ENCODE data around the gene GRM7. TPM values are rescaled to one million over a fixed set of nuclear protein-coding genes. Genes with fewer than 3 reads are reported as not detected.

The GRM7 gene
- total and polyA plus RNA-seq, 2 experiments from 2014 or later, result 0.40 TPM; not detected in 1

DNA sequence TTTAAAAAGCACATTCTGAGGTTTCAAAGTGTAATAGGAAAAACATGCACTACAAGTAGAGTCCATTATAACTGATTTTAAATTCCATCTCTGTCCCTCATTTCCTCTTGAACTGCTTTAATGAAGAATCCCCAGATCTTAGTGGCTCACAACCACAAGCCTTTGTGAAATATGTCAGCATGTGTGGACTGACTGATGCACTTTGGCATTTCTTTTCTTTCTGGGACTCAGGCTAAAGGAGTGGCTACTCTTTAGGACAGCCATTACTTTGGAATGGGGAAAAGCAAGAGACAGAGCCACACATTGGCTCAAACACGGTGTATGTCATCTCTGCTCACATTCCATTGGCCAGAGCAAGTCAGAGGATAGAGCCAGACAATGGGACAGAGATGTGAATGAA, 139.6 kb downstream of the GRM7 start (continued):
- TF ChIP-seq, protein P1, sequence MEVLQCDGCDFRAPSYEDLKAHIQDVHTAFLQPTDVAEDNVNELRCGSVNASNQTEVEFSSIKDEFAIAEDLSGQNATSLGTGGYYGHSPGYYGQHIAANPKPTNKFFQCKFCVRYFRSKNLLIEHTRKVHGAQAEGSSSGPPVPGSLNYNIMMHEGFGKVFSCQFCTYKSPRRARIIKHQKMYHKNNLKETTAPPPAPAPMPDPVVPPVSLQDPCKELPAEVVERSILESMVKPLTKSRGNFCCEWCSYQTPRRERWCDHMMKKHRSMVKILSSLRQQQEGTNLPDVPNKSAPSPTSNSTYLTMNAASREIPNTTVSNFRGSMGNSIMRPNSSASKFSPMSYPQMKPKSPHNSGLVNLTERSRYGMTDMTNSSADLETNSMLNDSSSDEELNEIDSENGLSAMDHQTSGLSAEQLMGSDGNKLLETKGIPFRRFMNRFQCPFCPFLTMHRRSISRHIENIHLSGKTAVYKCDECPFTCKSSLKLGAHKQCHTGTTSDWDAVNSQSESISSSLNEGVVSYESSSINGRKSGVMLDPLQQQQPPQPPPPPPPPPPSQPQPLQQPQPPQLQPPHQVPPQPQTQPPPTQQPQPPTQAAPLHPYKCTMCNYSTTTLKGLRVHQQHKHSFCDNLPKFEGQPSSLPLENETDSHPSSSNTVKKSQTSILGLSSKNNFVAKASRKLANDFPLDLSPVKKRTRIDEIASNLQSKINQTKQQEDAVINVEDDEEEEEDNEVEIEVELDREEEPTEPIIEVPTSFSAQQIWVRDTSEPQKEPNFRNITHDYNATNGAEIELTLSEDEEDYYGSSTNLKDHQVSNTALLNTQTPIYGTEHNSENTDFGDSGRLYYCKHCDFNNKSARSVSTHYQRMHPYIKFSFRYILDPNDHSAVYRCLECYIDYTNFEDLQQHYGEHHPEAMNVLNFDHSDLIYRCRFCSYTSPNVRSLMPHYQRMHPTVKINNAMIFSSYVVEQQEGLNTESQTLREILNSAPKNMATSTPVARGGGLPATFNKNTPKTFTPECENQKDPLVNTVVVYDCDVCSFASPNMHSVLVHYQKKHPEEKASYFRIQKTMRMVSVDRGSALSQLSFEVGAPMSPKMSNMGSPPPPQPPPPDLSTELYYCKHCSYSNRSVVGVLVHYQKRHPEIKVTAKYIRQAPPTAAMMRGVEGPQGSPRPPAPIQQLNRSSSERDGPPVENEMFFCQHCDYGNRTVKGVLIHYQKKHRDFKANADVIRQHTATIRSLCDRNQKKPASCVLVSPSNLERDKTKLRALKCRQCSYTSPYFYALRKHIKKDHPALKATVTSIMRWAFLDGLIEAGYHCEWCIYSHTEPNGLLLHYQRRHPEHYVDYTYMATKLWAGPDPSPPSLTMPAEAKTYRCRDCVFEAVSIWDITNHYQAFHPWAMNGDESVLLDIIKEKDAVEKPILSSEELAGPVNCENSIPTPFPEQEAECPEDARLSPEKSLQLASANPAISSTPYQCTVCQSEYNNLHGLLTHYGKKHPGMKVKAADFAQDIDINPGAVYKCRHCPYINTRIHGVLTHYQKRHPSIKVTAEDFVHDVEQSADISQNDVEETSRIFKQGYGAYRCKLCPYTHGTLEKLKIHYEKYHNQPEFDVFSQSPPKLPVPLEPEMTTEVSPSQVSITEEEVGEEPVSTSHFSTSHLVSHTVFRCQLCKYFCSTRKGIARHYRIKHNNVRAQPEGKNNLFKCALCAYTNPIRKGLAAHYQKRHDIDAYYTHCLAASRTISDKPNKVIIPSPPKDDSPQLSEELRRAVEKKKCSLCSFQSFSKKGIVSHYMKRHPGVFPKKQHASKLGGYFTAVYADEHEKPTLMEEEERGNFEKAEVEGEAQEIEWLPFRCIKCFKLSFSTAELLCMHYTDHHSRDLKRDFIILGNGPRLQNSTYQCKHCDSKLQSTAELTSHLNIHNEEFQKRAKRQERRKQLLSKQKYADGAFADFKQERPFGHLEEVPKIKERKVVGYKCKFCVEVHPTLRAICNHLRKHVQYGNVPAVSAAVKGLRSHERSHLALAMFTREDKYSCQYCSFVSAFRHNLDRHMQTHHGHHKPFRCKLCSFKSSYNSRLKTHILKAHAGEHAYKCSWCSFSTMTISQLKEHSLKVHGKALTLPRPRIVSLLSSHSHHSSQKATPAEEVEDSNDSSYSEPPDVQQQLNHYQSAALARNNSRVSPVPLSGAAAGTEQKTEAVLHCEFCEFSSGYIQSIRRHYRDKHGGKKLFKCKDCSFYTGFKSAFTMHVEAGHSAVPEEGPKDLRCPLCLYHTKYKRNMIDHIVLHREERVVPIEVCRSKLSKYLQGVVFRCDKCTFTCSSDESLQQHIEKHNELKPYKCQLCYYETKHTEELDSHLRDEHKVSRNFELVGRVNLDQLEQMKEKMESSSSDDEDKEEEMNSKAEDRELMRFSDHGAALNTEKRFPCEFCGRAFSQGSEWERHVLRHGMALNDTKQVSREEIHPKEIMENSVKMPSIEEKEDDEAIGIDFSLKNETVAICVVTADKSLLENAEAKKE (CRISPR knock-in tag; IDR thresholded peaks at IDR 0.05), result no peak
- TF ChIP-seq NANOG (IDR thresholded peaks at IDR 0.05; ENCODE audit: borderline replicate concordance), result no peak
- TF ChIP-seq ZNF331 (CRISPR knock-in tag; IDR thresholded peaks at IDR 0.05; ENCODE audit: low read depth), result no peak

DNA sequence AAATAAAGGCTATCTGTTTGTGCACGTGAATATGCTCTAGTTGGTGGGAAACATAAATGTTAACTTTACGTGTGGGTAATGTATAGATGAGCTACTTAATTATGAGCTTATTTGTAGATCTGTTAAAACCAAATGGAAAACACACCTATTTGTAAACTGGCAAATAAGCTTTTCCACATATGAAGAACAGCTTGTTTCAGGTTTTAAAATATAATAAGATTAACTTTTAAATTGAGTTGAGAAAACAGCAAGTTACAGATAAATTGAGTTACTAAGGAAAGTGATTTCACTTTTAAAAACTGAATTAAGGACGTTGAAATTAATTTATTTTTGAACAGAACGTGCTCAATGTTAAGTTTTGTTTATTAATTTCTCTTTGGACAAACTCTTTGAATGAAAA, 140.5 kb downstream of the GRM7 start:
- Histone ChIP-seq H3K9me2 (ENCODE audit: insufficient read depth) (no peaks in the 10 kb centered on the region), H3K4me1 (ENCODE audit: insufficient read depth) (no peaks in the 10 kb centered on the region), H3K27ac (ENCODE audit: low read depth) (no peak overlapping the region), H3K79me2 (replicated peaks; ENCODE audit: insufficient read depth) (no peaks in the 10 kb centered on the region), H3F3A (replicated peaks; ENCODE audit: low read depth) (no peaks in the 10 kb centered on the region), H3K4me3 (no peak overlapping the region), H4K20me1 (replicated peaks; ENCODE audit: insufficient read depth) (no peaks in the 10 kb centered on the region), H3K36me3 (ENCODE audit: insufficient read depth) (peaks cover 4% of the 10 kb centered on the region; the same call in 1 of the 2 replicates), H3K4me2 (no peak overlapping the region), H3K27me3 (ENCODE audit: insufficient read depth) (no peaks in the 10 kb centered on the region), H2AFZ (no peak overlapping the region)
- no peak overlapping the region for H3K4me3 Mint-ChIP-seq
- H3K9me3 Mint-ChIP-seq, result peaks cover 70% of the 10 kb centered on the region
- peaks cover 1% of the 10 kb centered on the region for H3K27me3 Mint-ChIP-seq (ENCODE audit: insufficient read depth, low read depth, poor library complexity)
- H3K36me3 Mint-ChIP-seq (ENCODE audit: low read depth), result peaks cover 19% of the 10 kb centered on the region; the same call in 2 of the 3 replicates
- DNase-seq (ENCODE audit: low spot score) (no peak), ATAC-seq (no peak)
- TF ChIP-seq, protein P2, sequence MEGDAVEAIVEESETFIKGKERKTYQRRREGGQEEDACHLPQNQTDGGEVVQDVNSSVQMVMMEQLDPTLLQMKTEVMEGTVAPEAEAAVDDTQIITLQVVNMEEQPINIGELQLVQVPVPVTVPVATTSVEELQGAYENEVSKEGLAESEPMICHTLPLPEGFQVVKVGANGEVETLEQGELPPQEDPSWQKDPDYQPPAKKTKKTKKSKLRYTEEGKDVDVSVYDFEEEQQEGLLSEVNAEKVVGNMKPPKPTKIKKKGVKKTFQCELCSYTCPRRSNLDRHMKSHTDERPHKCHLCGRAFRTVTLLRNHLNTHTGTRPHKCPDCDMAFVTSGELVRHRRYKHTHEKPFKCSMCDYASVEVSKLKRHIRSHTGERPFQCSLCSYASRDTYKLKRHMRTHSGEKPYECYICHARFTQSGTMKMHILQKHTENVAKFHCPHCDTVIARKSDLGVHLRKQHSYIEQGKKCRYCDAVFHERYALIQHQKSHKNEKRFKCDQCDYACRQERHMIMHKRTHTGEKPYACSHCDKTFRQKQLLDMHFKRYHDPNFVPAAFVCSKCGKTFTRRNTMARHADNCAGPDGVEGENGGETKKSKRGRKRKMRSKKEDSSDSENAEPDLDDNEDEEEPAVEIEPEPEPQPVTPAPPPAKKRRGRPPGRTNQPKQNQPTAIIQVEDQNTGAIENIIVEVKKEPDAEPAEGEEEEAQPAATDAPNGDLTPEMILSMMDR (conservative IDR thresholded peaks at IDR 0.05; ENCODE audit: low read depth in 2 of 2), result no peak
- TF ChIP-seq, protein P3, sequence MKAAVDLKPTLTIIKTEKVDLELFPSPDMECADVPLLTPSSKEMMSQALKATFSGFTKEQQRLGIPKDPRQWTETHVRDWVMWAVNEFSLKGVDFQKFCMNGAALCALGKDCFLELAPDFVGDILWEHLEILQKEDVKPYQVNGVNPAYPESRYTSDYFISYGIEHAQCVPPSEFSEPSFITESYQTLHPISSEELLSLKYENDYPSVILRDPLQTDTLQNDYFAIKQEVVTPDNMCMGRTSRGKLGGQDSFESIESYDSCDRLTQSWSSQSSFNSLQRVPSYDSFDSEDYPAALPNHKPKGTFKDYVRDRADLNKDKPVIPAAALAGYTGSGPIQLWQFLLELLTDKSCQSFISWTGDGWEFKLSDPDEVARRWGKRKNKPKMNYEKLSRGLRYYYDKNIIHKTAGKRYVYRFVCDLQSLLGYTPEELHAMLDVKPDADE (IDR thresholded peaks at IDR 0.05), result no peak
- TF ChIP-seq JUNB (IDR thresholded peaks at IDR 0.05; ENCODE audit: unreplicated experiment) (no peak), POLR2AphosphoS5 (IDR thresholded peaks at IDR 0.05; ENCODE audit: low read depth) (no peak), CREB1 (CRISPR knock-in tag; IDR thresholded peaks at IDR 0.05; ENCODE audit: low read depth) (no peak), STAT1 (IDR thresholded peaks at IDR 0.05; ENCODE audit: unreplicated experiment) (no peak), NANOG (IDR thresholded peaks at IDR 0.05; ENCODE audit: borderline replicate concordance) (no peak), ZNF114 (CRISPR knock-in tag; IDR thresholded peaks at IDR 0.05) (no peak), ZNF331 (CRISPR knock-in tag; IDR thresholded peaks at IDR 0.05; ENCODE audit: low read depth) (no peak), EZH2 (IDR thresholded peaks at IDR 0.05; ENCODE audit: low read depth, unreplicated experiment) (no peak), EZH2phosphoT487 (IDR thresholded peaks at IDR 0.05; ENCODE audit: unreplicated experiment) (no peak)
- TF ChIP-seq, protein P4, sequence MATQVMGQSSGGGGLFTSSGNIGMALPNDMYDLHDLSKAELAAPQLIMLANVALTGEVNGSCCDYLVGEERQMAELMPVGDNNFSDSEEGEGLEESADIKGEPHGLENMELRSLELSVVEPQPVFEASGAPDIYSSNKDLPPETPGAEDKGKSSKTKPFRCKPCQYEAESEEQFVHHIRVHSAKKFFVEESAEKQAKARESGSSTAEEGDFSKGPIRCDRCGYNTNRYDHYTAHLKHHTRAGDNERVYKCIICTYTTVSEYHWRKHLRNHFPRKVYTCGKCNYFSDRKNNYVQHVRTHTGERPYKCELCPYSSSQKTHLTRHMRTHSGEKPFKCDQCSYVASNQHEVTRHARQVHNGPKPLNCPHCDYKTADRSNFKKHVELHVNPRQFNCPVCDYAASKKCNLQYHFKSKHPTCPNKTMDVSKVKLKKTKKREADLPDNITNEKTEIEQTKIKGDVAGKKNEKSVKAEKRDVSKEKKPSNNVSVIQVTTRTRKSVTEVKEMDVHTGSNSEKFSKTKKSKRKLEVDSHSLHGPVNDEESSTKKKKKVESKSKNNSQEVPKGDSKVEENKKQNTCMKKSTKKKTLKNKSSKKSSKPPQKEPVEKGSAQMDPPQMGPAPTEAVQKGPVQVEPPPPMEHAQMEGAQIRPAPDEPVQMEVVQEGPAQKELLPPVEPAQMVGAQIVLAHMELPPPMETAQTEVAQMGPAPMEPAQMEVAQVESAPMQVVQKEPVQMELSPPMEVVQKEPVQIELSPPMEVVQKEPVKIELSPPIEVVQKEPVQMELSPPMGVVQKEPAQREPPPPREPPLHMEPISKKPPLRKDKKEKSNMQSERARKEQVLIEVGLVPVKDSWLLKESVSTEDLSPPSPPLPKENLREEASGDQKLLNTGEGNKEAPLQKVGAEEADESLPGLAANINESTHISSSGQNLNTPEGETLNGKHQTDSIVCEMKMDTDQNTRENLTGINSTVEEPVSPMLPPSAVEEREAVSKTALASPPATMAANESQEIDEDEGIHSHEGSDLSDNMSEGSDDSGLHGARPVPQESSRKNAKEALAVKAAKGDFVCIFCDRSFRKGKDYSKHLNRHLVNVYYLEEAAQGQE (IDR thresholded peaks at IDR 0.05; ENCODE audit: unreplicated experiment), result no peak
- no peak overlapping the region for H3K27ac Mint-ChIP-seq
- H3K4me1 Mint-ChIP-seq, result no peaks in the 10 kb centered on the region
